NCI-H1417 (cell line): Measurements from ENCODE around the gene ELP6.
A peak's percentile ranks its signal among the peaks of the same experiment; 100 is the strongest.
"Not testable (repeated sequence)": the region's sequence is repeated elsewhere in the genome, so short reads cannot be mapped to it uniquely, and the experiment has no call there.

Experiments
- DNase-seq, 3 experiments: peaks; one replicate each; lab custom pipeline; 2025; lab: John Stamatoyannopoulos, UW

ELP6 gene

DNA sequence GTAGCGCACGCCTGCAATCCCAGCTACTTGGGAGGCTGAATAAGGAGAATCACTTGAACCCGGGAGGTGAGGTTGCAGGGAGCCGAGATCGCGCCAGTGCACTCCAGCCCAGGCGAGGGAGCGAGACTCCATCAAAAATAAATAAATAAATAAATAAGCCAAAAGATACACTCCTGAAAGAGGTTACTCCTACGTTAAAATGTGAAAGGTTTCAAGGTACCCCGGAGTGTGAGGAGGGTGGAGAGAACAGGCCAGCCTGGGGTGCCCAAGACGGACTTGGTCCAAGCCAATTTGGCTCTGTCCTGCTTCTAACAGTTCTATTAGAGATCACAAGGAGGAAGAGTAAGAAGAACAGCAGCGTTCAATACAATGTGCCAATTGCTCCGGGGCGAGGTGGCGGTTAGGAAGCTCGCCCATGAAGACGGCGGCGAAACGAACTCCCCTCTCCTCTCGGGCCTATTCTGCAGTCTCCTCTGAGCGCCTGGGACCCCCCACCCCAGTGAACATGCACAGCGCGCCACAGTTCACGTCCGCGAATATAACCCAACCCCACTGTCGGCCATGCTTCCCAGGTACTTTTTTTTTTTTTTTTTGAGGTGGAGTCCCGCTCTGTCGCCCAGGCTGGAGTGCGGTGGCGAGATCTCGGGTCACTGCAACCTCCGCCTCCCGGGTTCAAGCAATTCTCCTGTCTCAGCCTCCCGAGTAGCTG, 942 bp downstream of the ELP6 start:
- peak in 2 of 3 experiments; percentile 36 to 58 for DNase-seq

DNA sequence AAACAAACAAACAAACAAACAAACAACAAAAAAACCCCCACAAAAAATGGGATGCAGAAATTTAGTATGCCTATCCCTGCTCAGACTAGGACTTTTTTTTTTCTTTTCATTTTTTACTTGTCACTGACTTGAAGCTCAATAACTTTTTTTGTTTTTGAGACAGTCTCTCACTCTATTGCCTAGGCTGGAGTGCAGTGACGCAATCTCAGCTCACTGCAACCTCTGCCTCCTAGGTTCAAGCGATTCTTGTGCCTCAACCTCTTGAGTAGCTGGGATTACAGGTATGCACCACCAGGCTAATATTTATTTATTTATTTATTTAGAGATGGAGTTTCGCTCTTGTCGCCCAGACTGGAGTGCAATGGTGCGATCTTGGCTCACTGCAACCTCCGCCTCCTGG, 8.2 kb downstream of the ELP6 start:
- not testable (repeated sequence) for DNase-seq

- no peak for DNase-seq
These were observed 9.4 kb downstream of the ELP6 start for GRCh38 chr3:47504113-47504512.

- no peak for DNase-seq
These were observed 10.5 kb downstream of the ELP6 start for GRCh38 chr3:47503033-47503432.

DNA sequence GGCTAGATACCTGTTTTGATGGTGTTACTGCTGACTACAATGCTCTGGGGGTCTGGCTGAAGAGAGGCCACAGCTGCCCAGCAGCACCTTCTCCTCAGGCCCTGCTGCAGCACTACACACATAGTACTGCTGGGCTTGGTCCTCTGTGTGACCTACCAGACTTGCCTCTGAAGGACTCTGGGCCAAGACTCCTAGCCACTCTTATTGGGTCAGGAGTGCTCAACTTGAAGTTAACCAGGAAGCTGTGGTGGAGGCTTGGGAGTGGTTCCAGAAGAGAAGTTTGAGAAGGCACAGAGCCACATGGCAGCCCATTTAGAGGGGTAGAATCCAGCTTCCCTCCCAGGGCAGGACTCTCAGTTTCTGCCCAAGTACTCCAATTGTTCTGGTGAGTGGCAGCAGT, 16.6 kb downstream of the ELP6 start:
- DNase-seq, result no peak

DNA sequence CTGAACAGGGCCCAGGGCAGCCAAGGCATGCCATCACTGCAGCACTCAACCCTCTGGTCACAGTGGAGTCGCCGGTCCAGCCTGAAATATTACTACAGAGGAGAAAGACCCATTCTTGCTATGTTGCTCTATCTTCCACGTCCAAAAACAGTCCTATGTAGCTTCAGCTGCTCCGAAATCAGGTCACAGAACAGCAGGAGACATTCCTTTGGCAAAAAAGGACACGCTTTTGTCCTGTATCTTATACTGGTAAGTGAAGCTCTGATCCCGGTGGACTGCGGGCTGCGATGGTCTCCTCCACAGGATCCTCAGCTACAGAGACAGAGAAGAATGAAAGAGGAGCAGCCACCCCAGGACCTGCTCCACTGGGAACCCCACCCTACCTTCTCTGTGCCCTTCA, 17.6 kb downstream of the ELP6 start:
- no peak for DNase-seq

DNA sequence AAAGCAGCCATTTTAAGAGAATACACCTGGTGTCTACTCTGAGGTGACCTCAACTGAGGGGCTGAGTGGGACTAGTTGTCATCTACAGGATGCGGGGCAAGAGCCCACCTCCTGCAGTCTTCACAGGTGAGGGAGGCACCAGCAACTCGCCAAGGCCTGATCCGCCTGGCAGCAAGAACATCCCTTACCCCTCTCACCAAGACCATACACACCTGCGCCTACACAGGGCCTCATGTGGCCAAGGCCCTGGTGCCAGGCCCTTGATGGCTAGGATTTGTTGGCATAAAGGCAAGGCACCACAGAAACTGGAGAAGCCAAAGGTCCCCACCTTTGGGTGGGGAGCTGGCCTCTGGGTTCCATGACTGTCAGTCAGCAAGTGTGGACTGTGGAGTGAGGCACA, 18.4 kb downstream of the ELP6 start:
- DNase-seq, result no peak

GRCh38 chr3:47491777-47492176, 21.7 kb downstream of the ELP6 start:
- no peak for DNase-seq

DNA sequence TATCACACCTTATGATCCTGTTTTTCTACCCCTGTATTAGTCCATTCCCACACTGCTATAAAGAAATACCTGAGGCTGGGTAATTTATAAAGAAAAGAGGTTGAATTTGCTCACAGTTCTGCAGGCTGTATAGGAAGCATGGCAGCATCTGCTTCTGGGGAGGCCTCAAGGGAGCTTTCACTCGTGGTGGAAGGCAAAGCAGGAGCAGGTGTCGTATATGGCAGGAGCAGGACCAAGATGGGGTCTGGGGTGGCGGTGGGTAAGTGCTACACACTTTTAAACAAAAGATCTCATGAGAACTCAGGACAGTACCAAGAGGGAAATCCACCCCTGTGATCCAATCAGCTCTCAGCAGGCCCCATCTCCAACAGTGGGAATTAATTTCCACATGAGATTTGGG, 22.3 kb downstream of the ELP6 start:
- DNase-seq, result no peak

GRCh38 chr3:47487265-47487664, 26.2 kb downstream of the ELP6 start:
- DNase-seq, result no peak

- no peak for DNase-seq
These were observed 27.7 kb downstream of the ELP6 start for GRCh38 chr3:47485812-47486211.

DNA sequence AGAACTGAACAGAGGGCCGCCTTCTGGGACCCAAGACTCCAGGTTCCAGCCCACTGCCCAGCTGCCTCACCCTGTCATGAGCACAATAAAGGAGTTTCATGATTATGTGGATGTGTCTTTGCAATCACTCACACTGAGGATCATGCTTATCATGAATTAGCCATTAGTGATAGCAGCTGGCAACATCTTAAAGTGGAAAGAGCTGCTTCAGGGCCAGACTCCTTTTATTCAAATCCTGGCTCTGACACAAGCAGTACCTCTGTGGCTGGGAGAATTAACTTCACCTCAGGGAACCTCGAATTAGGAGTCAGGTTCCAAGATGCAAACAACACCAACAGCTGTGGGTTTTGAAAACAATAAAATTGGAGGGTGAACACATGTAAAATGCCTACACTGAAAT, 31.1 kb downstream of the ELP6 start:
- peak in 1 of 3 experiments; percentile 5 for DNase-seq

DNA sequence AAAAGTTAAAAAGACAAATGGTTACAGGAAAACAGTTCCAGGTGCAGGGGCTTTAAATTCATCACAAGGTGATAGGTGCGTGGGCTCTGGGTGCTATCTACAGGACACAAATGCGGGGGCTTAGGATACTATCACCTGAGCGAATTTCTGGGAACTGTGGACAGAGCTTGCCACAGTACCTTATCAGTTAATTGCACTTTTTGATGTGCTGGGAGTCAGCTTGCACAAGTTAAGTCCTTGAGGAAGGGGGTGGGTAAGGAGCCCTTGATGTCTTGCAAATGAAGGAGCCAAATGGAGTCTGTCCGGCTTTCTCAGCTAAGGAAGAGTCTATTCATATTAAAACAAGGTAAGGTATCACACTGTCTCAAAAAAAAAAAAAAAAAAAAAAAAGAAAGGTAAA, 31.7 kb downstream of the ELP6 start:
- not testable (repeated sequence) for DNase-seq

DNA sequence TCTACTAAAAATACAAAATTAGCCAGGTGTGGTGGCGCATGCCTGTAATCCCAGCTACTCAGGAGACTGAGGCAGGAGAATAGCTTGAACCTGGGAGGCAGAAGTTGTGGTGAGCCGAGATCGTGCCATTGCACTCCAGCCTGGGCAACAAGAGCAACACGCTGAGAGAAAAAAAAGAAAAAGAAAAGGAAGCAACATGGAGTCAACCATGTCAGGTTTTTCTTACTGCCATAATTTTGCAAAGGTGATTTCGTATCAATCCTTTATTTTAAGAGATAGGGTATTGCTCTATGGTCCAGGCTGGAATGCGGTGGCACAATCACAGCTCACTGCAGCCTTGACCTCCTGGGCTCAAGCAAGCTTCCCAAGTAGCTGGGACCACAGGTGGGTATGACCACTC, 33.2 kb downstream of the ELP6 start:
- not testable (repeated sequence) for DNase-seq

DNA sequence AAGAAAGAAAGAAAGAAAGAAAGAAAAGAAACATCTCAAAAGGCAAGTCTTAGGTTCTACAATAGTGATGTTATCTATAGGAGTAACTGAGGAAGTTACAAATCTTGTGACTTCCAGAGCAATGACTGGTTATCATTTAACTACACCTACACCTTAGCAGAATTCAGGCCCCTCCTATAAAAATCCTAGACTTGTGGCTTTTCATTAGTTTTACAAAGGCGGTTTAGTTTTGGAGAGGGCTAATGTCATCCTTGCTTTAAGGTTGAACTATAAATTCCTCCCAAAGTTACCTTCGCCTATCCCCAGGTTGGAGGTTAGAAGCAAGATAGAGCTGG, 33.7 kb downstream of the ELP6 start:
- no peak for DNase-seq

- no peak for DNase-seq
These were observed 35.5 kb downstream of the ELP6 start for GRCh38 chr3:47478022-47478421.

DNA sequence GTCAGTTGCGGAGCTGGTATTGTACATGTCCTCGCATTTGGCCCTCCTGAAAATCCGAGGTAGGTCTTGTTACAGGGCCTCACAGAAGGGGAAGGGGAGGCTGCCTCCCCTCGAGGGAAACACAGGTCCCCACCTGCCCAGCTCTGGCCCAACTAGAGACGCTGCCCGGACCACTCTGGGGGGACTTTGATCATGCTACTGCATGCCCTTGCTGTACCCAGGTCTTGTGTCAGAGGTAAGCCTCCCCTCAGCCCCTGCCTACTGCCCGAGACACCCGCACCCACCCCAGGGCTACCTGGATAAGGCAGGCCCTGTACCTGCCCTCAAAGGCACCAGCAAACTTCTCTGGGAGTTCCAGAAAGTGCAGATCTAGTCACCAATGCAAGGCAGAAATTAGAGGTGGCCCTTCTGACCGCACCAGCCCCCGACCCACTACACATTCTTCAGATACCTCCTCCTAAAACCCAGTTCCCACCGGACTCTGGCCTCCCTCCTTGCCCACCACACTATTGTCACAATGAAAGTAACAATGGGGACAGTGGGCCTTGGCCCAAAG, 36.8 kb downstream of the ELP6 start:
- DNase-seq, result no peak

- no peak for DNase-seq
These were observed 37.2 kb downstream of the ELP6 start for GRCh38 chr3:47476330-47476626.

GRCh38 chr3:47475570-47476329, 37.8 kb downstream of the ELP6 start, which contains the start of gene SCAP:
Gene SCAP (minus strand): TSS chr3:47475941. CDS start chr3:47442993, 32,948 bp downstream.
- peak; percentile 80 to 91 (median 84) for DNase-seq

DNA sequence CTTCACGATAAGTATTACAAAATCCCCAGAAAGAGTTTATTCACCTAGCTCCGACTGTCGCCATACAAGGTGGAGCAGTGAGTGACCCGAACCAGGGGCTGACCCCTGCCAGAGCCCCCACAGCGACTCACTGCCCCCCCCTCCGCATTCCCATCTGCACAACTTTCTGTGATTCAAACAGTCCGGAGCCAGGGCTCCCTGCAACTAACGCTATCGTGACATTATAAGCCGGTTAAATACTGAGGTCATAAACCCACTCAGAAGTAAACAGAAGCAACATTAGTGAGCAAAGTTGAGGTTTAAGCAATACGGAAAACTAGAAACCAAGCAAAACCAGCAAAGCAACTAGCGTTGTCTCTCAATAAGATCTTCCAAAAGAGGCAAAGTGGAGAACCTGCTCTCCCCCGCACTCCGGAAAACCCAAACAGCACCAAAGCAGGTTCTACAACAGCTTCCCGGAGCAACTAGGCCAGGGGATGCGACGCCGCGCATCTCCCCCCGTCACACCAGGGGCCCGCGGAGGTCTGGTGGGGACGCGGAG, 38.4 kb downstream of the ELP6 start:
- DNase-seq, result peak in 1 of 3 experiments; percentile 57

- DNase-seq, result peak in 1 of 3 experiments; percentile 1
These were observed 40.1 kb downstream of the ELP6 start for GRCh38 chr3:47473391-47473790.

DNA sequence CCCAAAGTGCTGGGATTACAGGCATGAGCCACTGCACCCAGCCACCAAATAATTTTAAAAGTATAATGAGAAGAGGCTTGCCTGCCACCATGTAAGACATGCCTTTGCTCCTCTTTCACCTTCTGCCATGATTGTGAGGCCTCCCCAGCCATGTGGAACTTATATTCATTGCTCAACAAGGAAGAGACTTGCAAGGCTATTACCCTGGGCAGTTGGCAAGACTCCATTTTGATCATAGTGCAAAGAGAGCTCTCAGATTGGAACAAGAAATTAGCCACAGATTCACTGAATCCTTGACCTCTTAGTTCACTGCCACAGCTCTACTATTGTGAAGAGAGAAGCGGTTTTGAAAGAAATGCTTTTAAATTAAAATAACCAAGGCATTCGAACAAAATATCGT, 43.9 kb downstream of the ELP6 start:
- no peak for DNase-seq

- DNase-seq, result not testable (repeated sequence)
These were observed 45.2 kb downstream of the ELP6 start for GRCh38 chr3:47468315-47468714.
